Measurements from ENCODE around the gene MPZL3.

The MPZL3 gene

DNA sequence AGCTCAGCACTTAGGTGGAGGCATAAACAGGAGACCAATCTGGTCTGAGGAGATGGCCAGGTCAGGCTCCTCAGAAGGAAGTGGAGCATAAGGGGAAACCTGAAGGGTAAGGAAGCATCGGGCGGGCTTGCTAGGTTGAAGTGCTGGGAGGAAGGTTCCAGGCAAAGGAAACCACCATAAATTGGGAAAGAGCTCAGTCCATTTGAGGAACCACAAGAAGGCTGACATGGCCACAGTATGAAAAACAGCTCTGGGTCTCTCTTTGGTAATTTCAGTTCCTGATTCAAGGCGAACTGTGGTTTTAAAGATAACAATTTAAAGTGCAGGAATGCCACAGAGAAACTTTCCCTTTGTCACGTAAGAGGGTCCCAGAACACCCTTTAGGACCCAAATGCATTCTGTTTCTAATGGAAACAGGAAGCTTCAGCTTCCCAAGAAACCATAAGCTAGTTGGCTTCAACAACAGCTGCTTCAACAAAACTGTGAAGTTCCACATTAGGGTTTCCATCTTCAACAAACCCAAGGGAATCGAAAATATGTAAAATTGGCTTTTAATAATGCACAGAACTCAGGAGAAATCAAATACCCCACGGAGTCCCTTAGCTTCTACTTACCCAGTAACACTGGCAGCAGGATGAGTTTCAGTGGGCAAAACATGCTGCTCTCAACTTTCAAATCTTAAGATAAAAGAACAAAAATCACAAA lies 37.8 kb downstream of the MPZL3 start:
- H3K27ac ChIP-seq = no peak overlapping the region
- H3K27me3 ChIP-seq (ENCODE audit: insufficient read depth, low read depth, severe bottlenecking) = no peaks in the 10 kb centered on the region
- no peak for DNase-seq
- H3K36me3 ChIP-seq = no peaks in the 10 kb centered on the region
- no peaks in the 10 kb centered on the region for H3K9me3 ChIP-seq (ENCODE audit: severe bottlenecking)
- H3K4me3 ChIP-seq (ENCODE audit: low read depth, low read length) = no peak overlapping the region
- TF ChIP-seq, protein P1, sequence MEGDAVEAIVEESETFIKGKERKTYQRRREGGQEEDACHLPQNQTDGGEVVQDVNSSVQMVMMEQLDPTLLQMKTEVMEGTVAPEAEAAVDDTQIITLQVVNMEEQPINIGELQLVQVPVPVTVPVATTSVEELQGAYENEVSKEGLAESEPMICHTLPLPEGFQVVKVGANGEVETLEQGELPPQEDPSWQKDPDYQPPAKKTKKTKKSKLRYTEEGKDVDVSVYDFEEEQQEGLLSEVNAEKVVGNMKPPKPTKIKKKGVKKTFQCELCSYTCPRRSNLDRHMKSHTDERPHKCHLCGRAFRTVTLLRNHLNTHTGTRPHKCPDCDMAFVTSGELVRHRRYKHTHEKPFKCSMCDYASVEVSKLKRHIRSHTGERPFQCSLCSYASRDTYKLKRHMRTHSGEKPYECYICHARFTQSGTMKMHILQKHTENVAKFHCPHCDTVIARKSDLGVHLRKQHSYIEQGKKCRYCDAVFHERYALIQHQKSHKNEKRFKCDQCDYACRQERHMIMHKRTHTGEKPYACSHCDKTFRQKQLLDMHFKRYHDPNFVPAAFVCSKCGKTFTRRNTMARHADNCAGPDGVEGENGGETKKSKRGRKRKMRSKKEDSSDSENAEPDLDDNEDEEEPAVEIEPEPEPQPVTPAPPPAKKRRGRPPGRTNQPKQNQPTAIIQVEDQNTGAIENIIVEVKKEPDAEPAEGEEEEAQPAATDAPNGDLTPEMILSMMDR (IDR thresholded peaks at IDR 0.05; ENCODE audit: low read depth, low read length) = no peak

DNA sequence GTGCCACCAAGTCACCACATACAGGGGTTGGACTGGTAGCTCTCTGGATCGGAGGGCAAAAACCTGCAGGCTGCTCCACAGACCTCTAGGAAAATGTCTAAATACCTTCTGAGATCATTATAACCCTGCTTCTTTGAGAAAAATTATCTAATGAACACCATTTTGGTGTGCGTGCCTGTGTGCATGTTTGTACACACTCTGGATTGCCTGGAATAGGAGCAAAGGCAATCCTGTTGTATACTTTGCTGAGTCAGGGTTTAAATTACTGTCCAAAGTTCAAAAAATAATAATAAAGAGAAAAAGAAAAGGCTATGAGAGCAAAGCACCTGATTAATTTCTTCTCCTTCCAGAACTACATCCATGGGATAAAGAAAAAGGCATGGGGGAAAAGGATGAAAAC lies 38.4 kb downstream of the MPZL3 start:
- TF ChIP-seq, protein P1 (IDR thresholded peaks at IDR 0.05; ENCODE audit: low read depth, low read length) = no peak
- Histone ChIP-seq H3K9me3 (ENCODE audit: severe bottlenecking) (no peaks in the 10 kb centered on the region), H3K4me3 (ENCODE audit: low read depth, low read length) (no peak overlapping the region), H3K27ac (no peak overlapping the region), H3K27me3 (ENCODE audit: insufficient read depth, low read depth, severe bottlenecking) (no peaks in the 10 kb centered on the region), H3K36me3 (no peaks in the 10 kb centered on the region)
- DNase-seq = no peak

- H3K27me3 ChIP-seq (ENCODE audit: insufficient read depth, low read depth, severe bottlenecking) = no peaks in the 10 kb centered on the region
- no peak overlapping the region for H3K4me3 ChIP-seq (ENCODE audit: low read depth, low read length)
- H3K27ac ChIP-seq = no peak overlapping the region
- no peaks in the 10 kb centered on the region for H3K9me3 ChIP-seq (ENCODE audit: severe bottlenecking)
- no peak for DNase-seq
- TF ChIP-seq, protein P1 (IDR thresholded peaks at IDR 0.05; ENCODE audit: low read depth, low read length) = no peak
- no peaks in the 10 kb centered on the region for H3K36me3 ChIP-seq
Measured at GRCh38 chr11:118213201-118213600, 39.0 kb downstream of the MPZL3 start.

GRCh38 chr11:118212781-118213191 lies 39.4 kb downstream of the MPZL3 start:
- no peaks in the 10 kb centered on the region for H3K9me3 ChIP-seq (ENCODE audit: severe bottlenecking)
- no peaks in the 10 kb centered on the region for H3K27me3 ChIP-seq (ENCODE audit: insufficient read depth, low read depth, severe bottlenecking)
- H3K27ac ChIP-seq = no peak overlapping the region
- TF ChIP-seq, protein P1 (IDR thresholded peaks at IDR 0.05; ENCODE audit: low read depth, low read length) = no peak
- no peak for DNase-seq
- no peaks in the 10 kb centered on the region for H3K36me3 ChIP-seq
- no peak overlapping the region for H3K4me3 ChIP-seq (ENCODE audit: low read depth, low read length)

DNA sequence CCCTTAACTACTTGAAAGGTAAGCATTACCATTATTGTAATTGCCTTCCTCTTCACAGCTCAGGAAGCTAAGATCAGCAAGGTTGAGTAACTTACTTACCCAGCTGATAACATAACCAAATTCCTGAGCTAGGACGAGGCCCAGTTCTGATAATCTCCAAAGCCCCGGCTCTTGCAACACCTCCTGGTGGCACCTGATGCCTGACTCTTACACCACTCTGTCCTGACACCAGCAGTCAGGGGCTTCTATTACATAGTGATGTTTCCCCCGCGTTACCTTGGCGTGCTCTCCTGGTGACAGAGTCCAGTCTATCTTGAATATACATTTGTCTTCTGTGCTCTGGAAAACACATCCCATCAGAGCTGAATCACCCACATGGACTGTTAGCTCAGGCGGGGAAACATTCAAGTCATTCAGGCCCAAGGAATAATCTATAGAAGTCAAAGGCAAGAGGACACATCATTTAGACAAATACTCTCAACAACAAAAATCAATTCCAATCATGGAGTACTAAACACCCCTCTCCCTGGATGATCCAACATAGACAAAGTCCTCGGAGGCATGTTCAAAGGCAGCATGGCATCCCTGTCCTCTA lies 39.9 kb downstream of the MPZL3 start:
- no peak overlapping the region for H3K4me3 ChIP-seq (ENCODE audit: low read depth, low read length)
- H3K27ac ChIP-seq = no peak overlapping the region
- TF ChIP-seq, protein P1 (IDR thresholded peaks at IDR 0.05; ENCODE audit: low read depth, low read length) = no peak
- H3K9me3 ChIP-seq (ENCODE audit: severe bottlenecking) = no peaks in the 10 kb centered on the region
- no peaks in the 10 kb centered on the region for H3K27me3 ChIP-seq (ENCODE audit: insufficient read depth, low read depth, severe bottlenecking)
- no peaks in the 10 kb centered on the region for H3K36me3 ChIP-seq
- DNase-seq = no peak

Measured in WERI-Rb-1 (cell line).